Activated CD4-positive, alpha-beta T cell treated with anti-CD3 and anti-CD28 coated beads, Interleukin-2, Interleukin-6, amounts not matched to agents 100 ng/mL and 50 ng/mL, durations not matched to agents 16 hours and 8 hours (primary cell): ENCODE measurements around the gene PHLDA2.

Experiments used
- DNase-seq: peaks from one replicate; pipeline ENCODE4 v3.0.0-alpha.2; 2020

The PHLDA2 gene

GRCh38 chr11:2928605-2929530 lies at the start of gene PHLDA2:
TSS of gene PHLDA2 (minus strand) at chr11:2929420. CDS start at chr11:2929364, 56 bp downstream.
- DNase-seq, result peak; percentile 66

- no peak for DNase-seq
Measured at GRCh38 chr11:2977113-2977512, 47.9 kb upstream of the PHLDA2 start.

- DNase-seq, result no peak
Measured at GRCh38 chr11:2976294-2977063, 47.3 kb upstream of the PHLDA2 start.

- peak; percentile 51 for DNase-seq
Measured at GRCh38 chr11:2975594-2975993, 46.4 kb upstream of the PHLDA2 start.

GRCh38 chr11:2974272-2974671 lies 45.1 kb upstream of the PHLDA2 start:
- DNase-seq, result no peak

GRCh38 chr11:2968341-2968900 lies 39.2 kb upstream of the PHLDA2 start:
- DNase-seq, result no peak

- no peak for DNase-seq
Measured at GRCh38 chr11:2964782-2965181, 35.6 kb upstream of the PHLDA2 start.

- DNase-seq, result no peak
Measured at GRCh38 chr11:2963761-2964160, 34.5 kb upstream of the PHLDA2 start.

- no peak for DNase-seq
Measured at GRCh38 chr11:2963112-2963754, 34.0 kb upstream of the PHLDA2 start.

- DNase-seq, result no peak
Measured at GRCh38 chr11:2961080-2961479, 31.9 kb upstream of the PHLDA2 start.

- no peak for DNase-seq
Measured at GRCh38 chr11:2960139-2960538, 30.9 kb upstream of the PHLDA2 start.

- no peak for DNase-seq
Measured at GRCh38 chr11:2958251-2958650, 29.0 kb upstream of the PHLDA2 start.

GRCh38 chr11:2955906-2956476 lies 26.8 kb upstream of the PHLDA2 start:
- no peak for DNase-seq

GRCh38 chr11:2954263-2954662 lies 25.0 kb upstream of the PHLDA2 start:
- no peak for DNase-seq

- DNase-seq, result no peak
Measured at GRCh38 chr11:2952290-2952689, 23.1 kb upstream of the PHLDA2 start.

- no peak for DNase-seq
Measured at GRCh38 chr11:2951231-2952110, 22.3 kb upstream of the PHLDA2 start.

- no peak for DNase-seq
Measured at GRCh38 chr11:2950825-2951224, 21.6 kb upstream of the PHLDA2 start.

- DNase-seq, result no peak
Measured at GRCh38 chr11:2949920-2950319, 20.7 kb upstream of the PHLDA2 start.

- no peak for DNase-seq
Measured at GRCh38 chr11:2947744-2948143, 18.5 kb upstream of the PHLDA2 start.

GRCh38 chr11:2945757-2946287 lies 16.6 kb upstream of the PHLDA2 start:
- DNase-seq, result no peak

- peak; percentile 62 for DNase-seq
Measured at GRCh38 chr11:2945031-2945756, 16.0 kb upstream of the PHLDA2 start.
